Measurements from ENCODE around the gene C19orf38.

DNA sequence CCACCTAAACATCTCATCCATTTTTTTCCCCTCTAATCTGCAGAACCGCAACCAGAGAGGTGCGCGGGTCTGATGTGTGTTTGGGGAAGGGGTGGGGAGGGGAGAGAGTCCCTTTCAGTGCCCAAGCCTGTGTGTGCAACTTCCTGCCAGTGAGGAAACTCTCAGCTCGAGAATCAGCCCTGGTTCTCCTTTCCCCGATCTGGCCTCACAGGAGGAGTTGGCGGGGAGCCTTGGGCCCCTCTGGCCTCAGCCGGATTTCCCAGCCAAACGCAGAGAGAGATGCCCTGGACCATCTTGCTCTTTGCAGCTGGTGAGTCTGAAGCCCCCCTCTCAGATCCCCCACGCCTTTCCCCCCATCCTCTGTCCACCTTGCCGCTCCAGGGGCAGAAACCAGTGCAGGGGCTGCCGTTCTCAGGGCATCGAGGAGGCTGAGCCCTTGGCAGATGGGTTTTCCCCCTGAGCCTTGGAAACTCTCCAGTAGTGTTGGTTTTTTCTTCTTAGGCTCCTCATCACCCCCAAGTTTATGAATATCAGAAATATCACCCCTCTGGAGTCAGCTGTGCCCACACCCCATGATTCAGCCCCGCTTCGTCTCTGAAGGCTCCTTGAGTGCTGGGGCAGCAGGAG lies at the start of gene C19orf38:
- TF ChIP-seq, protein P1, sequence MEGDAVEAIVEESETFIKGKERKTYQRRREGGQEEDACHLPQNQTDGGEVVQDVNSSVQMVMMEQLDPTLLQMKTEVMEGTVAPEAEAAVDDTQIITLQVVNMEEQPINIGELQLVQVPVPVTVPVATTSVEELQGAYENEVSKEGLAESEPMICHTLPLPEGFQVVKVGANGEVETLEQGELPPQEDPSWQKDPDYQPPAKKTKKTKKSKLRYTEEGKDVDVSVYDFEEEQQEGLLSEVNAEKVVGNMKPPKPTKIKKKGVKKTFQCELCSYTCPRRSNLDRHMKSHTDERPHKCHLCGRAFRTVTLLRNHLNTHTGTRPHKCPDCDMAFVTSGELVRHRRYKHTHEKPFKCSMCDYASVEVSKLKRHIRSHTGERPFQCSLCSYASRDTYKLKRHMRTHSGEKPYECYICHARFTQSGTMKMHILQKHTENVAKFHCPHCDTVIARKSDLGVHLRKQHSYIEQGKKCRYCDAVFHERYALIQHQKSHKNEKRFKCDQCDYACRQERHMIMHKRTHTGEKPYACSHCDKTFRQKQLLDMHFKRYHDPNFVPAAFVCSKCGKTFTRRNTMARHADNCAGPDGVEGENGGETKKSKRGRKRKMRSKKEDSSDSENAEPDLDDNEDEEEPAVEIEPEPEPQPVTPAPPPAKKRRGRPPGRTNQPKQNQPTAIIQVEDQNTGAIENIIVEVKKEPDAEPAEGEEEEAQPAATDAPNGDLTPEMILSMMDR (conservative IDR thresholded peaks at IDR 0.05; ENCODE audit: low read depth, low read length), result no peak
- no peak for TF ChIP-seq CHD1 (IDR thresholded peaks at IDR 0.05; ENCODE audit: low read depth, low read length)
- TF ChIP-seq, protein P2, sequence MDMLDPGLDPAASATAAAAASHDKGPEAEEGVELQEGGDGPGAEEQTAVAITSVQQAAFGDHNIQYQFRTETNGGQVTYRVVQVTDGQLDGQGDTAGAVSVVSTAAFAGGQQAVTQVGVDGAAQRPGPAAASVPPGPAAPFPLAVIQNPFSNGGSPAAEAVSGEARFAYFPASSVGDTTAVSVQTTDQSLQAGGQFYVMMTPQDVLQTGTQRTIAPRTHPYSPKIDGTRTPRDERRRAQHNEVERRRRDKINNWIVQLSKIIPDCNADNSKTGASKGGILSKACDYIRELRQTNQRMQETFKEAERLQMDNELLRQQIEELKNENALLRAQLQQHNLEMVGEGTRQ (IDR thresholded peaks at IDR 0.05; ENCODE audit: low read depth, low read length), result no peak
- TF ChIP-seq FOS (IDR thresholded peaks at IDR 0.05; ENCODE audit: low read depth, low read length), result no peak
- TF ChIP-seq POLR2A (IDR thresholded peaks at IDR 0.05; ENCODE audit: low read depth, low read length), result no peak
- no peak for TF ChIP-seq CEBPB (IDR thresholded peaks at IDR 0.05; ENCODE audit: low read depth, low read length)
- TF ChIP-seq RAD21 (IDR thresholded peaks at IDR 0.05; ENCODE audit: low read length), result no peak
- no peak for TF ChIP-seq MXI1 (IDR thresholded peaks at IDR 0.05; ENCODE audit: borderline replicate concordance, low read depth, low read length)
- no peak for TF ChIP-seq MAFK (IDR thresholded peaks at IDR 0.05; ENCODE audit: low read depth, low read length)
- TF ChIP-seq RFX5 (IDR thresholded peaks at IDR 0.05; ENCODE audit: low read depth, low read length), result no peak
- TF ChIP-seq MAZ (IDR thresholded peaks at IDR 0.05; ENCODE audit: borderline replicate concordance, low read depth, low read length), result no peak
- TF ChIP-seq RCOR1 (IDR thresholded peaks at IDR 0.05; ENCODE audit: insufficient replicate concordance, low read length), result no peak
- no peak for TF ChIP-seq SMC3 (IDR thresholded peaks at IDR 0.05; ENCODE audit: low read depth, low read length)

Measured in IMR-90 (cell line).